Placental epithelial cell (primary cell): Measurements from ENCODE around the gene ATP2B3. TPM values are rescaled to one million over a fixed set of nuclear protein-coding genes. Genes with fewer than 3 reads are reported as not detected.

Experiments
- total RNA-seq: library from RNA; depleted of rRNA; stranded (reverse); fragments of >200 nt; gene quantifications from 2 replicates; pipeline ENCODE4 v1.2.3, GENCODE V29; 2012

Gene ATP2B3
- total RNA-seq: not detected in 2 replicates

GRCh38 chrX:153517423-153517822 is at the start of gene ATP2B3:
Gene ATP2B3, plus strand, starts transcription at chrX:153517642. Its CDS starts 18,606 bp downstream, at chrX:153536248.

GRCh38 chrX:153470411-153471363 is 46.8 kb upstream of the ATP2B3 start, which contains the start of gene HAUS7:
Gene HAUS7, minus strand, starts transcription at chrX:153470576. Its CDS starts 19 bp downstream, at chrX:153470557.

GRCh38 chrX:153494541-153495361 is 22.7 kb upstream of the ATP2B3 start, which contains the start of gene BGN:
Gene BGN, plus strand, starts transcription at chrX:153494980. Its CDS starts 9,652 bp downstream, at chrX:153504632.

GRCh38 chrX:153598541-153599191 is 81.2 kb downstream of the ATP2B3 start, which contains the start of gene CCNQ:
Gene CCNQ, minus strand, starts transcription at chrX:153599139. Its CDS starts 66 bp downstream, at chrX:153599073.

Other genes starting within 250 kb of the ATP2B3 start
- not detected in 2 replicates for gene PNMA6F, start 195.9 kb upstream of the ATP2B3 start, total RNA-seq
- gene ZNF275, start 183.5 kb upstream of the ATP2B3 start, total RNA-seq: 6.3 and 9.0 TPM in 2 replicates
- gene PNMA6E, start 116.3 kb upstream of the ATP2B3 start, total RNA-seq: not detected in 2 replicates
- not detected in 2 replicates for gene ZFP92, start 106.2 kb upstream of the ATP2B3 start, total RNA-seq
- 1.6 TPM in 2 replicates for gene TREX2, start 71.6 kb upstream of the ATP2B3 start, total RNA-seq
- gene HAUS7, start 47.1 kb upstream of the ATP2B3 start, total RNA-seq: 10.2 and 22.1 TPM in 2 replicates
- gene BGN, start 22.7 kb upstream of the ATP2B3 start, total RNA-seq: 0.11 and 0.39 TPM in 2 replicates
- 22.0 and 35.5 TPM in 2 replicates for gene CCNQ, start 81.5 kb downstream of the ATP2B3 start, total RNA-seq
- under 0.01 and 0.54 TPM in 2 replicates for gene DUSP9, start 129.6 kb downstream of the ATP2B3 start, total RNA-seq
- gene PNCK, start 156.2 kb downstream of the ATP2B3 start, total RNA-seq: 5.1 TPM in 1 of 2 replicates, not detected in the other
- gene SLC6A8, start 170.3 kb downstream of the ATP2B3 start, total RNA-seq: 2.7 and 4.0 TPM in 2 replicates
- gene BCAP31, start 206.7 kb downstream of the ATP2B3 start, total RNA-seq: 90.3 and 146 TPM in 2 replicates
- gene ABCD1, start 207.2 kb downstream of the ATP2B3 start, total RNA-seq: 11.0 and 12.4 TPM in 2 replicates
- 0.39 and 2.3 TPM in 2 replicates for gene PLXNB3, start 246.6 kb downstream of the ATP2B3 start, total RNA-seq